Measurements from ENCODE around the gene MACROD2.
"Not testable (repeated sequence)": the region's sequence is repeated elsewhere in the genome, so short reads cannot be mapped to it uniquely, and the experiment has no call there.

Gene MACROD2

GRCh38 chr20:15195378-15195777 lies 1200.1 kb downstream of the MACROD2 start:
- no peak for TF ChIP-seq CTCF (IDR thresholded peaks at IDR 0.05; ENCODE audit: insufficient read depth, low read length, missing control alignments)
- POLR2A ChIA-PET = no interaction called here
- CTCF ChIA-PET = no interaction called here
- no peak for DNase-seq (ENCODE audit: low read depth, low spot score)
- no peak overlapping the region for H3K4me3 ChIP-seq (ENCODE audit: low read depth, low read length)

- POLR2A ChIA-PET = no interaction called here
- no peak for DNase-seq (ENCODE audit: low read depth, low spot score)
- no peak for TF ChIP-seq CTCF (IDR thresholded peaks at IDR 0.05; ENCODE audit: insufficient read depth, low read length, missing control alignments)
- CTCF ChIA-PET = no interaction called here
- H3K4me3 ChIP-seq (ENCODE audit: low read depth, low read length) = no peak overlapping the region
Observed at GRCh38 chr20:15196547-15197255, 1201.4 kb downstream of the MACROD2 start.

GRCh38 chr20:15198017-15198416 lies 1202.7 kb downstream of the MACROD2 start:
- H3K4me3 ChIP-seq (ENCODE audit: low read depth, low read length); POLR2A ChIA-PET; DNase-seq (ENCODE audit: low read depth, low spot score); CTCF ChIA-PET: not testable (repeated sequence)

GRCh38 chr20:15199698-15200097 lies 1204.4 kb downstream of the MACROD2 start:
- ChIA-PET POLR2A (no interaction called here), CTCF (no interaction called here)
- no peak for DNase-seq (ENCODE audit: low read depth, low spot score)
- H3K4me3 ChIP-seq (ENCODE audit: low read depth, low read length) = no peak overlapping the region
- TF ChIP-seq CTCF (IDR thresholded peaks at IDR 0.05; ENCODE audit: insufficient read depth, low read length, missing control alignments) = no peak

- H3K4me3 ChIP-seq (ENCODE audit: low read depth, low read length) = no peak overlapping the region
- ChIA-PET CTCF (no interaction called here), POLR2A (no interaction called here)
- no peak for TF ChIP-seq CTCF (IDR thresholded peaks at IDR 0.05; ENCODE audit: insufficient read depth, low read length, missing control alignments)
- no peak for DNase-seq (ENCODE audit: low read depth, low spot score)
Observed at GRCh38 chr20:15200147-15200565, 1204.8 kb downstream of the MACROD2 start.

GRCh38 chr20:15201602-15202001 lies 1206.3 kb downstream of the MACROD2 start:
- no peak for DNase-seq (ENCODE audit: low read depth, low spot score)
- POLR2A ChIA-PET = no interaction called here
- H3K4me3 ChIP-seq (ENCODE audit: low read depth, low read length) = no peak overlapping the region
- TF ChIP-seq CTCF (IDR thresholded peaks at IDR 0.05; ENCODE audit: insufficient read depth, low read length, missing control alignments) = no peak
- CTCF ChIA-PET = no interaction called here

GRCh38 chr20:15204234-15204633 lies 1208.9 kb downstream of the MACROD2 start:
- no peak overlapping the region for H3K4me3 ChIP-seq (ENCODE audit: low read depth, low read length)
- CTCF ChIA-PET = no interaction called here
- no peak for TF ChIP-seq CTCF (IDR thresholded peaks at IDR 0.05; ENCODE audit: insufficient read depth, low read length, missing control alignments)
- no peak for DNase-seq (ENCODE audit: low read depth, low spot score)
- POLR2A ChIA-PET = no interaction called here
